ENCODE results near the gene PROCR.
"Not testable (repeated sequence)": the region's sequence is repeated elsewhere in the genome, so short reads cannot be mapped to it uniquely, and the experiment has no call there.

PROCR gene

GRCh38 chr20:35179292-35180212 lies 7.7 kb downstream of the PROCR start:
- no peaks in the 10 kb centered on the region for H3K9me3 ChIP-seq (ENCODE audit: control insufficient read depth, low read length)
- 98 to 99% methylated on average over 8 of the region's 11 CpGs for WGBS, 2 experiments (ENCODE audit: insufficient coverage in 2 of 2)

GRCh38 chr20:35180266-35180665 lies 8.4 kb downstream of the PROCR start:
- WGBS, 2 experiments (ENCODE audit: insufficient coverage in 2 of 2) = 83 to 93% methylated on average over 3 to 5 of the region's 5 CpGs
- Histone ChIP-seq H3K4me3 (ENCODE audit: extremely low read depth, insufficient read depth, low read length, poor library complexity, severe bottlenecking) (no peak overlapping the region), H3K9me3 (ENCODE audit: control insufficient read depth, low read length) (no peaks in the 10 kb centered on the region), H3K4me1 (ENCODE audit: control insufficient read depth, insufficient read depth, low read length, poor library complexity, severe bottlenecking) (no peaks in the 10 kb centered on the region), H3K27ac (ENCODE audit: low read depth, low read length, severe bottlenecking) (no peak overlapping the region), H3K36me3 (ENCODE audit: control insufficient read depth, insufficient read depth, low read length) (no peaks in the 10 kb centered on the region)

More at GRCh38 chr20:35179292-35180212, 7.7 kb downstream of the PROCR start:
- no peaks in the 10 kb centered on the region for H3K36me3 ChIP-seq (ENCODE audit: control insufficient read depth, insufficient read depth, low read length)
- H3K4me3 ChIP-seq (ENCODE audit: extremely low read depth, insufficient read depth, low read length, poor library complexity, severe bottlenecking) = no peak overlapping the region
- no peaks in the 10 kb centered on the region for H3K4me1 ChIP-seq (ENCODE audit: control insufficient read depth, insufficient read depth, low read length, poor library complexity, severe bottlenecking)
- no peak overlapping the region for H3K27ac ChIP-seq (ENCODE audit: low read depth, low read length, severe bottlenecking)

- no peaks in the 10 kb centered on the region for H3K9me3 ChIP-seq (ENCODE audit: control insufficient read depth, low read length)
- H3K27ac ChIP-seq (ENCODE audit: low read depth, low read length, severe bottlenecking) = no peak overlapping the region
- H3K4me1 ChIP-seq (ENCODE audit: control insufficient read depth, insufficient read depth, low read length, poor library complexity, severe bottlenecking) = no peaks in the 10 kb centered on the region
- no peak overlapping the region for H3K4me3 ChIP-seq (ENCODE audit: extremely low read depth, insufficient read depth, low read length, poor library complexity, severe bottlenecking)
- no peaks in the 10 kb centered on the region for H3K36me3 ChIP-seq (ENCODE audit: control insufficient read depth, insufficient read depth, low read length)
Observed at GRCh38 chr20:35181731-35182130, 9.9 kb downstream of the PROCR start.

GRCh38 chr20:35186691-35187289 lies 14.9 kb downstream of the PROCR start:
- not testable (repeated sequence) for H3K4me3 ChIP-seq (ENCODE audit: extremely low read depth, insufficient read depth, low read length, poor library complexity, severe bottlenecking); H3K36me3 ChIP-seq (ENCODE audit: control insufficient read depth, insufficient read depth, low read length); H3K4me1 ChIP-seq (ENCODE audit: control insufficient read depth, insufficient read depth, low read length, poor library complexity, severe bottlenecking); H3K27ac ChIP-seq (ENCODE audit: low read depth, low read length, severe bottlenecking); H3K9me3 ChIP-seq (ENCODE audit: control insufficient read depth, low read length)
- 86 to 99% methylated on average over 7 to 8 of the region's 10 CpGs for WGBS, 2 experiments (ENCODE audit: insufficient coverage in 2 of 2)

- no peaks in the 10 kb centered on the region for H3K9me3 ChIP-seq (ENCODE audit: control insufficient read depth, low read length)
- 86 to 100% methylated on average over 2 to 3 of the region's 5 CpGs for whole genome bisulfite sequencing, 2 experiments (ENCODE audit: insufficient coverage in 2 of 2)
- no peak overlapping the region for H3K27ac ChIP-seq (ENCODE audit: low read depth, low read length, severe bottlenecking)
- H3K4me3 ChIP-seq (ENCODE audit: extremely low read depth, insufficient read depth, low read length, poor library complexity, severe bottlenecking) = no peak overlapping the region
- H3K4me1 ChIP-seq (ENCODE audit: control insufficient read depth, insufficient read depth, low read length, poor library complexity, severe bottlenecking) = no peaks in the 10 kb centered on the region
- H3K36me3 ChIP-seq (ENCODE audit: control insufficient read depth, insufficient read depth, low read length) = no peaks in the 10 kb centered on the region
Observed at GRCh38 chr20:35187584-35188190, 15.8 kb downstream of the PROCR start.

- 77 to 91% methylated on average over 3 to 7 of the region's 8 CpGs for WGBS, 2 experiments (ENCODE audit: insufficient coverage in 2 of 2)
- not testable (repeated sequence) for H3K27ac ChIP-seq (ENCODE audit: low read depth, low read length, severe bottlenecking); H3K4me1 ChIP-seq (ENCODE audit: control insufficient read depth, insufficient read depth, low read length, poor library complexity, severe bottlenecking); H3K4me3 ChIP-seq (ENCODE audit: extremely low read depth, insufficient read depth, low read length, poor library complexity, severe bottlenecking); H3K36me3 ChIP-seq (ENCODE audit: control insufficient read depth, insufficient read depth, low read length); H3K9me3 ChIP-seq (ENCODE audit: control insufficient read depth, low read length)
Observed at GRCh38 chr20:35189223-35189622, 17.4 kb downstream of the PROCR start.

GRCh38 chr20:35190556-35190955 lies 18.7 kb downstream of the PROCR start:
- H3K9me3 ChIP-seq (ENCODE audit: control insufficient read depth, low read length) = no peaks in the 10 kb centered on the region
- 84 to 97% methylated on average over 6 of the region's 6 CpGs for WGBS, 2 experiments (ENCODE audit: insufficient coverage in 2 of 2)
- no peaks in the 10 kb centered on the region for H3K4me1 ChIP-seq (ENCODE audit: control insufficient read depth, insufficient read depth, low read length, poor library complexity, severe bottlenecking)
- no peak overlapping the region for H3K27ac ChIP-seq (ENCODE audit: low read depth, low read length, severe bottlenecking)
- H3K36me3 ChIP-seq (ENCODE audit: control insufficient read depth, insufficient read depth, low read length) = no peaks in the 10 kb centered on the region
- no peak overlapping the region for H3K4me3 ChIP-seq (ENCODE audit: extremely low read depth, insufficient read depth, low read length, poor library complexity, severe bottlenecking)

GRCh38 chr20:35191419-35192117 lies 19.7 kb downstream of the PROCR start:
- 79 to 92% methylated on average over 5 of the region's 5 CpGs for WGBS, 2 experiments (ENCODE audit: insufficient coverage in 2 of 2)
- no peaks in the 10 kb centered on the region for H3K36me3 ChIP-seq (ENCODE audit: control insufficient read depth, insufficient read depth, low read length)
- no peak overlapping the region for H3K27ac ChIP-seq (ENCODE audit: low read depth, low read length, severe bottlenecking)
- H3K4me1 ChIP-seq (ENCODE audit: control insufficient read depth, insufficient read depth, low read length, poor library complexity, severe bottlenecking) = no peaks in the 10 kb centered on the region
- H3K9me3 ChIP-seq (ENCODE audit: control insufficient read depth, low read length) = peaks cover 6% of the 10 kb centered on the region
- no peak overlapping the region for H3K4me3 ChIP-seq (ENCODE audit: extremely low read depth, insufficient read depth, low read length, poor library complexity, severe bottlenecking)

GRCh38 chr20:35192118-35192872 lies 20.4 kb downstream of the PROCR start:
- Histone ChIP-seq H3K9me3 (ENCODE audit: control insufficient read depth, low read length) (peaks cover 12% of the 10 kb centered on the region), H3K36me3 (ENCODE audit: control insufficient read depth, insufficient read depth, low read length) (no peaks in the 10 kb centered on the region), H3K4me3 (ENCODE audit: extremely low read depth, insufficient read depth, low read length, poor library complexity, severe bottlenecking) (no peak overlapping the region), H3K27ac (ENCODE audit: low read depth, low read length, severe bottlenecking) (no peak overlapping the region), H3K4me1 (ENCODE audit: control insufficient read depth, insufficient read depth, low read length, poor library complexity, severe bottlenecking) (no peaks in the 10 kb centered on the region)
- WGBS, 2 experiments (ENCODE audit: insufficient coverage in 2 of 2) = 87% methylated on average over 3 of the region's 9 CpGs; no CpG with 5 or more reads in 1 of the 2 experiments

All from mesodermal cell (in vitro differentiated cells).